WTC11 (cell line): ENCODE results near the gene MFSD12. TPM values are rescaled to one million over a fixed set of nuclear protein-coding genes. Genes with fewer than 3 reads are reported as not detected.

Experiments used
- ATF1 ChIP-seq: sonication (generic); formaldehyde crosslinking; IDR thresholded peaks from 2 replicates; pipeline ENCODE4 v1.8.1; 2023; ENCODE audit warnings: mild to moderate bottlenecking, moderate library complexity, missing genetic modification reagents
- CBFB ChIP-seq: sonication (generic); formaldehyde crosslinking; IDR thresholded peaks from 2 replicates; pipeline ENCODE4 v1.8.1; 2022; ENCODE audit warnings: mild to moderate bottlenecking, low read depth, missing genetic modification reagents
- CREM ChIP-seq: sonication (generic); formaldehyde crosslinking; IDR thresholded peaks from 2 replicates; pipeline ENCODE4 v1.8.1; 2022; ENCODE audit warnings: mild to moderate bottlenecking, missing genetic modification reagents, moderate library complexity
- CTCF ChIP-seq: fragments of 200-600 bp; IDR thresholded peaks from 2 replicates; pipeline ENCODE4 v1.8.0; 2022; ENCODE audit warnings: antibody characterized with exemption
- ESRRA ChIP-seq: sonication (generic); formaldehyde crosslinking; IDR thresholded peaks from 2 replicates; pipeline ENCODE4 v1.8.1; 2022; ENCODE audit warnings: mild to moderate bottlenecking, missing genetic modification reagents, borderline replicate concordance
- FOXP1 ChIP-seq: sonication (generic); formaldehyde crosslinking; IDR thresholded peaks from 2 replicates; pipeline ENCODE4 v1.8.0; 2022; ENCODE audit warnings: missing genetic modification reagents, mild to moderate bottlenecking, moderate library complexity, borderline replicate concordance
- FOXP4 ChIP-seq: sonication (generic); formaldehyde crosslinking; IDR thresholded peaks from 2 replicates; pipeline ENCODE4 v1.8.0; 2022; ENCODE audit warnings: mild to moderate bottlenecking, missing genetic modification reagents
- IRF2 ChIP-seq: sonication (generic); formaldehyde crosslinking; IDR thresholded peaks from 2 replicates; pipeline ENCODE4 v1.8.0; 2022; ENCODE audit warnings: low read depth, missing genetic modification reagents, borderline replicate concordance
- KAT7 ChIP-seq: sonication (generic); formaldehyde crosslinking; IDR thresholded peaks from 2 replicates; pipeline ENCODE4 v1.8.1; 2023; ENCODE audit warnings: missing genetic modification reagents, mild to moderate bottlenecking, borderline replicate concordance
- NFYB ChIP-seq: sonication (generic); formaldehyde crosslinking; conservative IDR thresholded peaks from 2 replicates; pipeline ENCODE4 v1.8.0; 2022; ENCODE audit warnings: low read depth, missing genetic modification reagents
- NR3C1 ChIP-seq: sonication (generic); formaldehyde crosslinking; conservative IDR thresholded peaks from 2 replicates; pipeline ENCODE4 v1.8.1; 2023; ENCODE audit warnings: low read depth, mild to moderate bottlenecking, missing genetic modification reagents
- PREB ChIP-seq: sonication (generic); formaldehyde crosslinking; IDR thresholded peaks from 2 replicates; pipeline ENCODE4 v1.8.1; 2022; ENCODE audit warnings: mild to moderate bottlenecking, missing genetic modification reagents, moderate library complexity, borderline replicate concordance
- SMAD3 ChIP-seq: sonication (generic); formaldehyde crosslinking; IDR thresholded peaks from 2 replicates; pipeline ENCODE4 v1.8.0; 2022; ENCODE audit warnings: missing genetic modification reagents, mild to moderate bottlenecking, borderline replicate concordance
- SMAD4 ChIP-seq: sonication (generic); formaldehyde crosslinking; IDR thresholded peaks from 2 replicates; pipeline ENCODE4 v1.8.0; 2022; ENCODE audit warnings: mild to moderate bottlenecking, missing genetic modification reagents
- TCF7 ChIP-seq: sonication (generic); formaldehyde crosslinking; IDR thresholded peaks from 2 replicates; pipeline ENCODE4 v1.8.0; 2022; ENCODE audit warnings: mild to moderate bottlenecking, low read depth, missing genetic modification reagents, moderate library complexity
- TP53 ChIP-seq: sonication (generic); formaldehyde crosslinking; IDR thresholded peaks from 2 replicates; pipeline ENCODE4 v1.8.1; 2023; ENCODE audit warnings: mild to moderate bottlenecking, missing genetic modification reagents
- ZNF219 ChIP-seq: sonication (generic); formaldehyde crosslinking; IDR thresholded peaks from 2 replicates; pipeline ENCODE4 v1.8.0; 2023; ENCODE audit warnings: missing genetic modification reagents, mild to moderate bottlenecking, borderline replicate concordance
- ZNF232 ChIP-seq: sonication (generic); formaldehyde crosslinking; IDR thresholded peaks from 2 replicates; pipeline ENCODE4 v1.8.0; 2022; ENCODE audit warnings: mild to moderate bottlenecking, missing genetic modification reagents
- ZSCAN18 ChIP-seq: fragments of 250-450 bp; sonication (Bioruptor Pico); IDR thresholded peaks from 2 replicates; pipeline ENCODE4 v2.1.2; 2022; ENCODE audit warnings: mild to moderate bottlenecking, moderate library complexity
- total RNA-seq: library from RNA; stranded (reverse); gene quantifications from 3 replicates; pipeline ENCODE4 v1.2.3, GENCODE V29; 2021
- TF ChIP-seq, protein P1 (sequence below): fragments of 250-450 bp; sonication (Bioruptor Pico); IDR thresholded peaks from 2 replicates; pipeline ENCODE4 v1.9.0; 2021; ENCODE audit warnings: moderate library complexity, mild to moderate bottlenecking, inconsistent platforms, borderline replicate concordance
- TF ChIP-seq, protein P2 (sequence below): sonication (generic); formaldehyde crosslinking; IDR thresholded peaks from 2 replicates; pipeline ENCODE4 v1.8.0; 2022; ENCODE audit warnings: mild to moderate bottlenecking, missing genetic modification reagents
- TF ChIP-seq, protein P3 (sequence below): sonication (generic); formaldehyde crosslinking; IDR thresholded peaks from 2 replicates; pipeline ENCODE4 v1.8.0; 2022; ENCODE audit warnings: mild to moderate bottlenecking, missing genetic modification reagents
- TF ChIP-seq, protein P4 (sequence below): sonication (generic); formaldehyde crosslinking; IDR thresholded peaks from 2 replicates; pipeline ENCODE4 v1.8.1; 2023; ENCODE audit warnings: mild to moderate bottlenecking, missing genetic modification reagents, moderate library complexity
- TF ChIP-seq, protein P5 (sequence below): fragments of 250-450 bp; sonication (Bioruptor Pico); IDR thresholded peaks from 2 replicates; pipeline ENCODE4 v1.8.0; 2021; ENCODE audit warnings: mild to moderate bottlenecking
- TF ChIP-seq, protein P6 (sequence below): sonication (generic); formaldehyde crosslinking; IDR thresholded peaks from 2 replicates; pipeline ENCODE4 v1.8.1; 2022; ENCODE audit warnings: low read depth, mild to moderate bottlenecking, moderate library complexity, missing genetic modification reagents, borderline replicate concordance

MFSD12 gene
- total RNA-seq, 1 experiment from 2014 or later, result 59.9 TPM

- TF ChIP-seq, protein P1, sequence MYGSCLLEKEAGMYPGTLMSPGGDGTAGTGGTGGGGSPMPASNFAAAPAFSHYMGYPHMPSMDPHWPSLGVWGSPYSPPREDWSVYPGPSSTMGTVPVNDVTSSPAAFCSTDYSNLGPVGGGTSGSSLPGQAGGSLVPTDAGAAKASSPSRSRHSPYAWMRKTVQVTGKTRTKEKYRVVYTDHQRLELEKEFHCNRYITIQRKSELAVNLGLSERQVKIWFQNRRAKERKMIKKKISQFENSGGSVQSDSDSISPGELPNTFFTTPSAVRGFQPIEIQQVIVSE, result no peak
- TF ChIP-seq, protein P2, sequence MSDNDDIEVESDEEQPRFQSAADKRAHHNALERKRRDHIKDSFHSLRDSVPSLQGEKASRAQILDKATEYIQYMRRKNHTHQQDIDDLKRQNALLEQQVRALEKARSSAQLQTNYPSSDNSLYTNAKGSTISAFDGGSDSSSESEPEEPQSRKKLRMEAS (CRISPR knock-in tag), result peak; percentile 92
- no peak for TF ChIP-seq ZSCAN18 (CRISPR knock-in tag)
- TF ChIP-seq CREM, result no peak
- 0 out of 2 replicates have a peak, but pooled peaks have one; percentile 59 for TF ChIP-seq PREB
- TF ChIP-seq, protein P3, sequence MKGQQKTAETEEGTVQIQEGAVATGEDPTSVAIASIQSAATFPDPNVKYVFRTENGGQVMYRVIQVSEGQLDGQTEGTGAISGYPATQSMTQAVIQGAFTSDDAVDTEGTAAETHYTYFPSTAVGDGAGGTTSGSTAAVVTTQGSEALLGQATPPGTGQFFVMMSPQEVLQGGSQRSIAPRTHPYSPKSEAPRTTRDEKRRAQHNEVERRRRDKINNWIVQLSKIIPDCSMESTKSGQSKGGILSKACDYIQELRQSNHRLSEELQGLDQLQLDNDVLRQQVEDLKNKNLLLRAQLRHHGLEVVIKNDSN (CRISPR knock-in tag), result peak; percentile 100
- TF ChIP-seq SMAD3 (CRISPR knock-in tag), result peak; percentile 51; the same call in 1 of the 2 replicates
- no peak for TF ChIP-seq CTCF
- TF ChIP-seq, protein P4, sequence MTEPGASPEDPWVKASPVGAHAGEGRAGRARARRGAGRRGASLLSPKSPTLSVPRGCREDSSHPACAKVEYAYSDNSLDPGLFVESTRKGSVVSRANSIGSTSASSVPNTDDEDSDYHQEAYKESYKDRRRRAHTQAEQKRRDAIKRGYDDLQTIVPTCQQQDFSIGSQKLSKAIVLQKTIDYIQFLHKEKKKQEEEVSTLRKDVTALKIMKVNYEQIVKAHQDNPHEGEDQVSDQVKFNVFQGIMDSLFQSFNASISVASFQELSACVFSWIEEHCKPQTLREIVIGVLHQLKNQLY (CRISPR knock-in tag), result no peak
- no peak for TF ChIP-seq KAT7
- TF ChIP-seq ZNF232 (CRISPR knock-in tag), result peak; percentile 84
- no peak for TF ChIP-seq ZNF219 (CRISPR knock-in tag)
- TF ChIP-seq, protein P5, sequence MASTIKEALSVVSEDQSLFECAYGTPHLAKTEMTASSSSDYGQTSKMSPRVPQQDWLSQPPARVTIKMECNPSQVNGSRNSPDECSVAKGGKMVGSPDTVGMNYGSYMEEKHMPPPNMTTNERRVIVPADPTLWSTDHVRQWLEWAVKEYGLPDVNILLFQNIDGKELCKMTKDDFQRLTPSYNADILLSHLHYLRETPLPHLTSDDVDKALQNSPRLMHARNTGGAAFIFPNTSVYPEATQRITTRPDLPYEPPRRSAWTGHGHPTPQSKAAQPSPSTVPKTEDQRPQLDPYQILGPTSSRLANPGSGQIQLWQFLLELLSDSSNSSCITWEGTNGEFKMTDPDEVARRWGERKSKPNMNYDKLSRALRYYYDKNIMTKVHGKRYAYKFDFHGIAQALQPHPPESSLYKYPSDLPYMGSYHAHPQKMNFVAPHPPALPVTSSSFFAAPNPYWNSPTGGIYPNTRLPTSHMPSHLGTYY (CRISPR knock-in tag), result no peak
- TF ChIP-seq, protein P6, sequence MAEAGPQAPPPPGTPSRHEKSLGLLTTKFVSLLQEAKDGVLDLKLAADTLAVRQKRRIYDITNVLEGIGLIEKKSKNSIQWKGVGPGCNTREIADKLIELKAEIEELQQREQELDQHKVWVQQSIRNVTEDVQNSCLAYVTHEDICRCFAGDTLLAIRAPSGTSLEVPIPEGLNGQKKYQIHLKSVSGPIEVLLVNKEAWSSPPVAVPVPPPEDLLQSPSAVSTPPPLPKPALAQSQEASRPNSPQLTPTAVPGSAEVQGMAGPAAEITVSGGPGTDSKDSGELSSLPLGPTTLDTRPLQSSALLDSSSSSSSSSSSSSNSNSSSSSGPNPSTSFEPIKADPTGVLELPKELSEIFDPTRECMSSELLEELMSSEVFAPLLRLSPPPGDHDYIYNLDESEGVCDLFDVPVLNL (CRISPR knock-in tag), result 0 out of 2 replicates have a peak, but pooled peaks have one; percentile 35
- peak; percentile 38; the same call in 1 of the 2 replicates for TF ChIP-seq NFYB (CRISPR knock-in tag)
- TF ChIP-seq CBFB (CRISPR knock-in tag), result no peak
- TF ChIP-seq ATF1 (CRISPR knock-in tag), result no peak
- no peak for TF ChIP-seq TP53
- TF ChIP-seq FOXP1 (CRISPR knock-in tag), result peak; percentile 89
- TF ChIP-seq ESRRA (CRISPR knock-in tag), result no peak
- TF ChIP-seq TCF7 (CRISPR knock-in tag), result no peak
- no peak for TF ChIP-seq NR3C1 (CRISPR knock-in tag)
- 0 out of 2 replicates have a peak, but pooled peaks have one; percentile 49 for TF ChIP-seq IRF2 (CRISPR knock-in tag)
- peak; percentile 81 for TF ChIP-seq FOXP4 (CRISPR knock-in tag)
- no peak for TF ChIP-seq SMAD4
Measured at GRCh38 chr19:3500429-3501101, 56.8 kb downstream of the MFSD12 start, which contains the start of gene DOHH (continued).
